Immature natural killer cell (primary cell): Measurements from ENCODE around the gene FTH1. TPM values are rescaled to one million over a fixed set of nuclear protein-coding genes. Genes with fewer than 3 reads are reported as not detected.

Experiments
- DNase-seq, 3 donors: peaks; one replicate each; pipeline ENCODE4 v3.0.0; 2022; ENCODE audit warnings: mixed read lengths in 1 of 3
- H3K27ac Mint-ChIP-seq, 6 donors: one replicate each; pipeline ENCODE4 v1.8.0; 2020; ENCODE audit warnings: mixed read lengths in 6 of 6, mild to moderate bottlenecking in 5 of 6, inconsistent platforms in 4 of 6, moderate library complexity in 3 of 6
- H3K27me3 Mint-ChIP-seq, 3 donors: one replicate each; pipeline ENCODE4 v1.8.0; 2020 to 2021; ENCODE audit warnings: low read depth in 3 of 3, mild to moderate bottlenecking in 3 of 3, mixed read lengths in 3 of 3, moderate library complexity in 3 of 3, inconsistent platforms in 1 of 3
- H3K36me3 Mint-ChIP-seq, 3 donors: one replicate each; pipeline ENCODE4 v1.8.0; 2020; ENCODE audit warnings: mixed read lengths in 3 of 3, inconsistent platforms in 2 of 3, mild to moderate bottlenecking in 2 of 3
- H3K4me1 Mint-ChIP-seq, 2 donors: one replicate each; pipeline ENCODE4 v1.8.0; 2020; ENCODE audit warnings: inconsistent platforms in 2 of 2, mild to moderate bottlenecking in 2 of 2, mixed read lengths in 2 of 2, moderate library complexity in 1 of 2
- H3K4me3 Mint-ChIP-seq, 5 donors: one replicate each; pipeline ENCODE4 v1.8.0; 2020; ENCODE audit warnings: mild to moderate bottlenecking in 5 of 5, mixed read lengths in 5 of 5, inconsistent platforms in 3 of 5, moderate library complexity in 3 of 5
- H3K9me3 Mint-ChIP-seq, 6 donors: one replicate each; pipeline ENCODE4 v1.8.0; 2020; ENCODE audit warnings: mild to moderate bottlenecking in 6 of 6, mixed read lengths in 6 of 6, inconsistent platforms in 4 of 6, moderate library complexity in 3 of 6
- polyA plus RNA-seq, 3 donors: library from polyadenylated mRNA; unstranded; fragments of 300-500 nt; fragmentation: Illumina TruSeq; gene quantifications; one replicate each; pipeline ENCODE4 v1.2.3, GENCODE V29; 2021

The FTH1 gene
- polyA plus RNA-seq, 3 donors from 2014 or later: 1,906 to 2,262 (median 2,182) TPM

DNA sequence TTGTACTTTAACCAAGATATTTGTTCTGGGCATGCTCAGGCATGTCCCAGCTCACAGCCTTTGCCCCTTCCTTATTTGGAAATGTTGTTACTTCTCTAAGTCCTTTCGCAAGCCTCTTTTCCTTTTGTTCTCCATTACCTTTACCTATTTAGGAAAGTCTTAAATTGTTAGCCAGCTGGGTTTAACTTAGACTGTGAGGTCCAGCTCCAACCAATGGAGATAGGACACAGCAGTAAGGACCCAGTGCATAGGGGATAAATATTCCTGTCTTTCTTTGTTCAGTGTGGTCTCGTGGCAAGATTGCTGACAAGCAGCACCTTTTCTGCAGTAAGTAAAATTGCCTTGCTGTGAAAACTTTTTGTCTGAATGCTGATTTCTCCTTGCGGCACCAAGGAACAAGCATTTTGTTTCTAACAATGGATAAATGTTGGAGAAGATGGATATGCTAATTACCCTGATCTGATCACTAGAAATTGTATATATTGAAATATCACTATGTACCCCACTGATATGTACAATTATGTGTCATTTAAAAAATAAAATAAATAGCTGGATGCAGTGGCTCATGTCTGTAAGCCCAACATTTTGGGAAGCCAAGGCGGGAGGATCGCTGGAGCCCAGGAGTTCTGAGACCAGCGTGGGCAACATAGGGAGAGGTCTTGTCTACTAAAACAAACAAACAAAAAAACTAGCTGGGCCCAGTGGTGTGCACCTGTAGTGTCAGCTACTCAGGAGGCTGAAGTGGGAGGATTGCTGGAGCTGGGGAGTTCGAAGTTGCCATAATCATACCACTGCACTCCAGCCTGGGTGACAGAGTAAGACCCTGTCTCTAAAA lies 31.9 kb upstream of the FTH1 start:
- H3K4me1 Mint-ChIP-seq: no peaks in the 10 kb centered on the region
- peaks cover 7 to 14% (median 13%) of the 10 kb centered on the region in 3 donors for H3K36me3 Mint-ChIP-seq
- no peak overlapping the region for H3K4me3 Mint-ChIP-seq
- peak overlapping the region in 2 of 6 donors; percentile 50 to 80 for H3K27ac Mint-ChIP-seq
- DNase-seq: no peak
- H3K27me3 Mint-ChIP-seq: peaks cover 0 to 3% (median 2%) of the 10 kb centered on the region in 3 donors
- peaks cover 0 to 9% (median 7%) of the 10 kb centered on the region in 6 donors for H3K9me3 Mint-ChIP-seq

DNA sequence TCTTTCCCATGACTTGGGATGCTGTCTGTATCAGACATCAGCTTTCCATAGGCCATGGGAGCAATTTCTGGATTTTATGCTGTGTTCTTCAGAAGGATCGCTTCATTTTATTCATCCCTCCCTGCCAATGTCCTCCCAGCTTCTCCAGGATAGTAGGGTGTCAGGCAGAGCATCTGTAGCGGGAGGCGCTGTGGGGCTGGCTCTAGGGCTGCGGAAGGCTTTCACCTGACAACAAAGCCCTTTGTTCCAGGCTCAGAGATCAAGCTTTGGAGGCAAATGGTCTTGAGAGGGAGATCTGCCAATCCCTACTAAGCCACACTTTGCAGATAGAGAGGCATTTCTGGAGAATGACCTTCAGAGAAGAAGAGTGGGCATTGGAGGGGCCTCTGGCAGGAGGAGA lies 29.5 kb upstream of the FTH1 start:
- Mint-ChIP-seq H3K27me3 (peaks cover 0 to 3% (median 2%) of the 10 kb centered on the region in 3 donors), H3K27ac (no peak overlapping the region), H3K4me1 (no peaks in the 10 kb centered on the region), H3K36me3 (peaks cover 7 to 14% (median 13%) of the 10 kb centered on the region in 3 donors), H3K4me3 (no peak overlapping the region), H3K9me3 (peaks cover 0 to 9% (median 7%) of the 10 kb centered on the region in 6 donors)
- no peak for DNase-seq

DNA sequence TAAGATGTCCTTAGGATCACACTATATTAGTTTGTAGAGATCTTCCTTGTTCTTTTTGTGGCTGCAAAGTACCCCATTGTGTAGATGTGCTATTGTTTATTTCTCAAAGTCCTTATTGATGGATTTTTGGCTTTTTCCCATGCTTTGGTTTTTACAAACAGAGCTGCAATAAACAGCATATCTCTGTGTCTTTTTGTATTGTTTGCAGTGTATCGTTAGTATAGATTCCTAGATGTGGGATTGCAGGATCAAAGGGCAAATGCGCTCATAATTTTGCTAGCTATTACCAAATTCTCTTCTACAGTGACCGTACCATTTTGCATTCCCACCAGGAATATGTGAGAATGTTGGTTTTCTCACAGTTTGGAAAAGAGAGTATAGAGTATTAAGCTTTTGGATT lies 27.5 kb upstream of the FTH1 start:
- H3K27me3 Mint-ChIP-seq: peaks cover 0 to 3% (median 2%) of the 10 kb centered on the region in 3 donors
- no peak overlapping the region for H3K27ac Mint-ChIP-seq
- no peak overlapping the region for H3K4me3 Mint-ChIP-seq
- H3K9me3 Mint-ChIP-seq: peaks cover 0 to 9% (median 6%) of the 10 kb centered on the region in 6 donors
- peaks cover 7 to 14% (median 13%) of the 10 kb centered on the region in 3 donors for H3K36me3 Mint-ChIP-seq
- H3K4me1 Mint-ChIP-seq: no peaks in the 10 kb centered on the region
- no peak for DNase-seq

DNA sequence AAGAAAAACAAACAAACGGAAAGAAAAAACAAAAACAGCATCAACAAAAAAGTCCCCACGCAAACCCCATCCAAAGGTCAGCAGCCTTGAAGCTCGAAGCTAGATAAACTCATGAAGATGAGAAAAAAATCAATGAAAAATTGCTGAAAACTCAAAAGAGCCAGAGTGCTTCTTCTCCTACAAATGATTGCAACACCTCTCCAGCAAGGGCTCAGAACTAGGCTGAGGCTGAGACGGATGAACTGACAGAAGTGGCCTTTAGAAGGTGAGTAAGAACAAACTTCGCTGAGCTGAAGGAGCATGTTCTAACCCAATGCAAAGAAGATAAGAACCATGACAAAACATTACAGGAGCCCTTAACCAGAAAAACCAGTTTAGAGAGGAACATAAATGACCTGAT lies 18.4 kb upstream of the FTH1 start:
- H3K9me3 Mint-ChIP-seq: peaks cover 0 to 19% (median 8%) of the 10 kb centered on the region in 6 donors
- DNase-seq: no peak
- H3K4me1 Mint-ChIP-seq: no peaks in the 10 kb centered on the region
- H3K27ac Mint-ChIP-seq: no peak overlapping the region
- H3K36me3 Mint-ChIP-seq: peaks cover 0 to 22% (median 4%) of the 10 kb centered on the region in 3 donors
- peaks cover 1 to 16% (median 11%) of the 10 kb centered on the region in 3 donors for H3K27me3 Mint-ChIP-seq
- no peak overlapping the region for H3K4me3 Mint-ChIP-seq

DNA sequence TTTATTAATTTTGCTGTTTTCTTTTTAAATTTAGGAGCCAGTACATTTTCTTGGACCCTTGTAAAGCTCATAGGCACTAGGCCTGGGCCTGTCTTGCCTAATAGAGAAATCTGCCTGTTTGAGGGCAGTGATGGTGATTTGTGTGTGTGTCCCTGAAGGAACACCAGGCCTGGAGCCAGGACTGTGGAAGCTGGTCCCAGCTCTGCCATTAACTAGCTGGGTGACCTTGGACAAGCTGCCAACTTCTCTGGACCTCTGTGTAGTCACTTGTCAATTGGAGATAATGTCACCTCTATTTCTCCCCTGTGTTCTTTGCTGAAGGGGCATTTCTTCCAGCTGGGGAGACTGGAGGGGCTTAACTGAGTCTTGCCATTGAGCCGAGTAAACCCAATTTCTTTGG lies 16.0 kb upstream of the FTH1 start:
- Mint-ChIP-seq H3K9me3 (peaks cover 0 to 13% (median 8%) of the 10 kb centered on the region in 6 donors), H3K4me3 (no peak overlapping the region), H3K27ac (no peak overlapping the region), H3K27me3 (peaks cover 1 to 10% (median 8%) of the 10 kb centered on the region in 3 donors), H3K4me1 (no peaks in the 10 kb centered on the region), H3K36me3 (peaks cover 0 to 22% (median 4%) of the 10 kb centered on the region in 3 donors)
- DNase-seq: no peak

DNA sequence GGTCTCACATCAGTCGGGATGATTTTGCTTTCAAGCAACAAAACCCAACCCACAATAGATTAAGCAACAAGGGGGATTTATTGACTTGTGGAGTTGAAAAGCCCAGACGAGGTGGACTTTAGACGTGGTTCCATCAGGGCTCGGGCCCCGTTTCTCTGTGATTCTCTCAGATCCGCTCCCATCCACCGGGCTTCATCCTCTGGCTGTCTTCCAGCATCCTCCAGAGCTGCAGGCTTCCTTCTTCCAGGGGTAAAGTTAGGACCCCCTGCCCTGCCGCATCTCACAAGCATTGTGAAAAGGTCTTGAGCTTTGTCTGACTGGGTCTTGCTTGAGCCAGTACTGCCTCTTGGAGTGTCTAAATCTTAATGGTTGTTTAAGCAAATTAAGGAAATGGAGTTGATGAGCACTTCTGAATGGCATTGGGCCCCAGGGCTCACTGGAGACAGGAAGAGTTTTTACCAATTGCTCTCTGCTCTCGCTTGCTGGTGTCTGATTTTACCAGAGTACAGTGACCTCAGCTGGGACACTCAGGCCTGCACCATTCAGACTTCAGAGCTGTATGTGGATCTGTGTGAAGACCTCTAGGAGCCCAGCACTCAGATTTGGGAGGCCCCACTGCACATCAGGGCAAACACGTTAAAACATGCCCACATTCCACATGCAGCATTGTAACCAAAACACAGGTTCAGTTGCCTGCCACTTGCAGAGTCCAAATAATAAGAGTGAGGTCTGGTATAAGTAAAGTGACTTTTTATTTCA lies 13.5 kb upstream of the FTH1 start:
- peak overlapping the region in 1 of 6 donors; percentile 70 for H3K27ac Mint-ChIP-seq
- H3K36me3 Mint-ChIP-seq: peaks cover 0 to 7% (median 0%) of the 10 kb centered on the region in 3 donors
- no peaks in the 10 kb centered on the region for H3K4me1 Mint-ChIP-seq
- H3K9me3 Mint-ChIP-seq: peaks cover 0 to 5% (median 0%) of the 10 kb centered on the region in 6 donors
- no peak overlapping the region for H3K4me3 Mint-ChIP-seq
- no peak for DNase-seq
- peaks cover 1 to 6% (median 2%) of the 10 kb centered on the region in 3 donors for H3K27me3 Mint-ChIP-seq

DNA sequence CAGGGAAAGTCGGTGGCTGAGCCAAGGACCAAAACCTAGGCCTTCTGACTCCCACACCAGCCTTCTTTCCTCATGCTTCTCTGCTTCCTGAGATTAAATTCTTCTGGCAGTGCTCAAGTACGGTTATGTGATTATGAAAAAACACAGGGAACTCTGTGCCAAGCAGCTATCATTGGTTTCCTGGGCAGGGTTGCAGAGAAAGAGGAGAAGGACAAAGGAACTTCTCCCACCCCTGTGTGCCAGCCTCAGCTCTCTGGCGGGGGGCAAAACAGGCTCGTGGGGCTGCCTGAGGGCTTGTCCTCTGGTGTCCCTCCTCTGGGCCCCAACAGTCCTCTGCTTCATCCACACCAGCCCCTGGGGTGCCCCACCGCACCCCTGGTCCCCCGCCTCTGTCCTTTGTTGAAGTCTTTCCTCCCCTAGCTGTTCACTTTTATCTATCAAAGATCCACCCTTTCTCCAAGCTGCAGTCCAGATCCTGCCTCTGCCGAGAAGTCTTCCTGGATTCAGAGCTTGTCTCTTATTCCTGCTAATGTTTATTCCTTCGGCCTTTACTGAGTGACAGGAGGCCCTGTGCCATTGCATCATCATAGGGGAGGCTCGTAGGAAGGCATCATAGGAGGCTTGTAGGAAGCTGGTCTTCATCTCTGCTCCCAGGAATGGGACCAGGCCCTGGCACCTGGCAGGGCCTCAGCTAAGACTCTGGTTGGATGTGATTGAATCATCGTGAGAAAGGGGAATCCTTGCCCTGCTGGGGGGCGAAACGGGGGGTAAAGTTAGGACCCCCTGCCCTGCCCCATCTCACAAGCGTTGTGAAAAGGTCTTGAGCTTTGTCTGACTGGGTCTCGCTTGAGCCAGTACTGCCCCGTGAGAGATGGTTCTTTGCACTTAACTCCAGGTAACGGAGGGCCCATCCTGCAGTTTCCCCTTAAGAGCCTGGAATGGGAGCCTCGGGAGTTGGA lies 11.5 kb upstream of the FTH1 start:
- DNase-seq: no peak
- Mint-ChIP-seq H3K27ac (peak overlapping the region in 3 of 6 donors; percentile 18 to 66 (median 59)), H3K9me3 (peaks cover 0 to 2% (median 0%) of the 10 kb centered on the region in 6 donors), H3K36me3 (peaks cover 0 to 3% (median 0%) of the 10 kb centered on the region in 3 donors), H3K4me1 (no peaks in the 10 kb centered on the region), H3K4me3 (no peak overlapping the region), H3K27me3 (peaks cover 1 to 4% (median 2%) of the 10 kb centered on the region in 3 donors)

DNA sequence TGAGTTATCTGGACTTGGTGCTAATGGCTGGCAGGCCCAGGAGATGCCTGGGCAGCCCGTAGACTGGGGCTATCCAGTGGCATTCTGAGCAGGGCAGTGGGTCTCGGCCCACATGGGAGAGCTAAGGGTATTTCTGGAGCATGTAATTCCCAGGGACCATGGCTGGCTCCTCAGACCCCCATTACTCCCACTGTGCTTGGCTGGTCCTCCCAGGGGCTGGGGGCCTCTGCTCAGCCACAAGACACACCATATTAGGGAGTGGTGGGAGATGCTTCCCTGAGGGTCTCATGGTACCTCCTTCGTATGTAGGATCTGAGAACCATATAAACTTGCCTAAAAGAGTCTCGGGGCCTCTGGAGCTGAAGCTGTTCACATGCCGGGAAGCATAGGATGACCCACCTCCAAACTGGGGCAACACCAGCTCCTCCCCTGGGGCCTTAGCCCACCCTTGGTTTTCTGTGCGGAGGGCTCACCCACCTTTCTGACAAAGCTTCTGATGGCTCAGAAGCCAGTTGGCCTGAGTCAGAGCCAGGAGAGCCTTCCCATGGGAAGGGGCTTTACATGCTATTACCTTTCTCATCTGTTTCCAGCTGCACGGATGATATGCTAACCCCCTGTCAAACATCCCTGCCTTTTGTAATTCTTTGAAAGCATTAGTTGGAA lies 9.5 kb upstream of the FTH1 start:
- H3K36me3 Mint-ChIP-seq: no peaks in the 10 kb centered on the region
- H3K27ac Mint-ChIP-seq: peak overlapping the region in 1 of 6 donors; percentile 18
- DNase-seq: no peak
- peaks cover 0 to 4% (median 4%) of the 10 kb centered on the region in 3 donors for H3K27me3 Mint-ChIP-seq
- H3K4me1 Mint-ChIP-seq: no peaks in the 10 kb centered on the region
- no peaks in the 10 kb centered on the region for H3K9me3 Mint-ChIP-seq
- no peak overlapping the region for H3K4me3 Mint-ChIP-seq

DNA sequence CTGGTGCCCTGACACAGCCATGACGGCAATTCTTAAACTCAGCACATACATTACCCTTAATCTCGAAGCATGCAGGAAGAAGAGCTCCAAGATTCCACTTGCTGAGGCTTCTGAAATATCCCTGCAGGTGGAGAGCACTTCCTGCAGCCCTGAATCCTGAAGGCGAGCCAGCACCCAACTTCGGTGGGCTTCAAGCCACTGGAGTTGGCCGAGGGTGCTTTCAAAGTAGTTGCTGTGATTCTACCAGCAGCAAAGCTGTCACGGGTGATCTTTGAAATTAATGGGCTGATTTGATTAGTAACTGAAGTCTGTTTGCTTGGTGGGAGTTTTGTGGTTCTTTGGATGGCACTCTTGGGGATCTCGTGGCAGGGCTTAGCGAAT lies 9.0 kb upstream of the FTH1 start:
- no peak for DNase-seq
- H3K4me1 Mint-ChIP-seq: no peaks in the 10 kb centered on the region
- no peak overlapping the region for H3K4me3 Mint-ChIP-seq
- H3K27me3 Mint-ChIP-seq: peaks cover 0 to 4% (median 4%) of the 10 kb centered on the region in 3 donors
- peak overlapping the region in 2 of 6 donors; percentile 18 to 30 for H3K27ac Mint-ChIP-seq
- H3K9me3 Mint-ChIP-seq: no peaks in the 10 kb centered on the region
- no peaks in the 10 kb centered on the region for H3K36me3 Mint-ChIP-seq

DNA sequence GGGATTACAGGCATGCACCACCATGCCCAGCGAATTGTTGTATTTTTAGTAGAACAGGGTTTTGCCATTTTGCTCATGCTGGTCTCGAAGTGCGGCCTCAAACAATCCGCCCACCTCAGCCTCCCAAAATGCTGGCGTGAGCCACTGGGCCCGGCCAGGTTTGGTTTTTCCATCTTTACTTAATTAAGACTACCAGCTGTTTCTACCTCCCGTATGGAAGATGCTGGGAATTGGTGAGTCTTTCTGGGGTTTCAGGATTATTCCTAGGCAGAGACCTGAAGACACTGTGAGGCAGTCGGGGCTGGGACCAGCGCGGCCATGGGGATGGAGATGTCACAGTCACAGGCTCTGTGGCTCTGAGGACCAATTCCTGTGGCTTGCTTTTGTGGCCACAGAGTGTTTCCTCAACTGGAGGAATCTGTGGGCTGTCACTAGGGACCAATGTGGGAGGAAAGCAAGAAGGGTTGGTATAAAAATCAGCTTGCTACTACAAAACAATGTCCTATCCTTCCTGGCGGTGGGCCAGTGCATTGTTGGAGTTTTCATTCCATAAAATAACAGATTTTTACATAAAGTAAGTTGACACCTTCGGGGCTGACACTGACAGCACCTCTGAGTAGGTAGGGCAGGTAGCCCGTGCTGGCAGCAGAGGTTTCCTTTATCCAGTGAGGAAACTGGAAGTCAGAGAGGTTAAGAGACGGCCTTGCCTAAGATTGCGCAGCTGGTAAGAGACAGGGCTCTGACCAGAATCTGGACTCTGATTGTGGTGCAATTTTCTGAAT lies 8.4 kb upstream of the FTH1 start:
- Mint-ChIP-seq H3K4me3 (no peak overlapping the region), H3K27me3 (peaks cover 0 to 6% (median 4%) of the 10 kb centered on the region in 3 donors), H3K9me3 (no peaks in the 10 kb centered on the region), H3K36me3 (no peaks in the 10 kb centered on the region), H3K4me1 (no peaks in the 10 kb centered on the region), H3K27ac (peak overlapping the region in 2 of 6 donors; percentile 9 to 30)
- no peak for DNase-seq

DNA sequence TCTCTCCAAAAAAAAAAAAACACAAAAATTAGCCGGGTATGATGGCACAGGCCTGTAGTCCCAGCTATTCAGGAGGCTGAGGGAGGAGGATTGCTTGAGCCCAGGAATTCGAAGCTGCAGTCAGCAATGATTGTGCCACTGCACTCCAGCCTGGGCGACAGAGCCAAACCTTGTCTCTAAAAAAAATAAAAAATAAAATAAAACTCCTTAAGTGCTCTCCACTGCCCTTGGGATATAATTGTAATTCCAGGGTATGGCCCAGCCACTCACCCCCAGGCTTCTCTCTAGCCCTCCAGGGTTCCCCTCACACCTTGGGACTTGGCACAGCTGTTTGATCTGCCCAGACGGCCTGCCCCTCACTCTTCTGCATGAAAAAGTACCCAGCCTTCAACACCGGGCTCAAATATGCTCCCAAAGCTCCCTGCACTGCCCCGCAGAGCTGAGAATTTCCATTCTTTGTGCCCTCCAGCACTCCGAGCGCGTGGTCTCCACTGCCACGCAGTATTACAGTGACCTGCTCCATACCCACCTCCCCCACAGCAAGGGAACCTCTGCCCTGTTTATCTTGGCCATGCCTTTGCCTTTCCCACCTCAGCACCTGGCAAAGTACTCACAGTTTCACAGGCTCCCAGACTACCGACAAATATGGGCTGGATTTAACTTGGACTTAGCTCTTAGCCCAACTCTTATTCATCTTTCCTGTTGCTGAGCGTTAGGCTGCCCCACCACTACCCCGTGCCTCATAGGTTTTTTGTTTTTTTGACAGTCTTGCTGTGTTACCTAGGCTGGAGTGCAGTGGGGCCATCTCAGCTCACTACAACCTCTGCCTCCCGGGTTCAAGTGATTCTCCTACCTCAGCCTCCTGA lies 7.6 kb upstream of the FTH1 start:
- Mint-ChIP-seq H3K27ac (peak overlapping the region in 3 of 6 donors; percentile 9 to 13 (median 10)), H3K4me3 (no peak overlapping the region), H3K36me3 (no peaks in the 10 kb centered on the region), H3K27me3 (peaks cover 0 to 6% (median 4%) of the 10 kb centered on the region in 3 donors), H3K4me1 (no peaks in the 10 kb centered on the region), H3K9me3 (no peaks in the 10 kb centered on the region)
- no peak for DNase-seq
